Fibroblast of lung (primary cell): ENCODE measurements around the gene APBA1. TPM values are rescaled to one million over a fixed set of nuclear protein-coding genes. Genes with fewer than 3 reads are reported as not detected.

Experiments
- DNase-seq, 2 donors: peaks; one replicate each; pipeline versions ENCODE4 v3.0.0 to v3.0.0-alpha.2; 2010; ENCODE audit warnings: low read depth in 2 of 2
- H2AFZ ChIP-seq: 2 replicates; pipeline ENCODE4 v1.5.1; 2012; ENCODE audit warnings: low read length, control low read depth, inconsistent platforms
- H3K27ac ChIP-seq: 2 replicates; pipeline ENCODE4 v1.5.1; 2011; ENCODE audit warnings: low read length, control low read depth; ENCODE audit not compliant: insufficient read depth
- H3K27me3 ChIP-seq: 2 replicates; pipeline ENCODE4 v1.5.1; 2011; ENCODE audit warnings: mild to moderate bottlenecking, low read length; ENCODE audit not compliant: control insufficient read depth, insufficient read depth
- H3K36me3 ChIP-seq: 2 replicates; pipeline ENCODE4 v1.5.1; 2011; ENCODE audit warnings: low read length; ENCODE audit not compliant: control insufficient read depth, insufficient read depth
- H3K4me1 ChIP-seq: 2 replicates; pipeline ENCODE4 v1.5.1; 2011; ENCODE audit warnings: low read length; ENCODE audit not compliant: control insufficient read depth, insufficient read depth; ENCODE audit errors: extremely low read depth
- H3K4me2 ChIP-seq: 2 replicates; pipeline ENCODE4 v1.5.1; 2011; ENCODE audit warnings: low read length, control low read depth; ENCODE audit not compliant: insufficient read depth; ENCODE audit errors: extremely low read depth
- H3K4me3 ChIP-seq, 4 experiments: fragments of 200-600 bp in 1 of 4; sonication (generic) in 1 of 4; replicated peaks in 1 of 4; 2 replicates each; pipeline ENCODE4 v1.5.1; 2011 to 2016; ENCODE audit warnings: low read length in 4 of 4, low read depth in 3 of 4, mild to moderate bottlenecking in 3 of 4, control low read depth in 2 of 4, inconsistent platforms in 1 of 4, mixed read lengths in 1 of 4; ENCODE audit not compliant: insufficient read depth in 1 of 4; ENCODE audit errors: control extremely low read depth in 1 of 4
- H3K79me2 ChIP-seq: 2 replicates; pipeline ENCODE4 v1.5.1; 2012; ENCODE audit warnings: mild to moderate bottlenecking, low read length, inconsistent platforms; ENCODE audit not compliant: control insufficient read depth, insufficient read depth
- H3K9ac ChIP-seq: 2 replicates; pipeline ENCODE4 v1.5.1; 2011; ENCODE audit warnings: mild to moderate bottlenecking, low read length, control low read depth; ENCODE audit not compliant: insufficient read depth
- H3K9me3 ChIP-seq: 2 replicates; pipeline ENCODE4 v1.5.1; 2012; ENCODE audit warnings: low read depth, low read length; ENCODE audit not compliant: control insufficient read depth, insufficient read depth
- H4K20me1 ChIP-seq: 2 replicates; pipeline ENCODE4 v1.5.1; 2011; ENCODE audit warnings: low read length; ENCODE audit not compliant: control insufficient read depth, insufficient read depth; ENCODE audit errors: extremely low read depth
- CTCF ChIP-seq, 2 donors: IDR thresholded peaks in 1 of 2; conservative IDR thresholded peaks in 1 of 2; 1 replicate in 1 of 2; 2 replicates in 1 of 2; pipeline ENCODE4 v1.5.1; 2011 to 2012; ENCODE audit warnings: low read length in 2 of 2, control low read depth in 1 of 2, inconsistent platforms in 1 of 2, low read depth in 1 of 2, mild to moderate bottlenecking in 1 of 2
- EZH2 ChIP-seq: IDR thresholded peaks from 2 replicates; pipeline ENCODE4 v1.5.1; 2012; ENCODE audit warnings: low read length, control low read depth, mild to moderate bottlenecking; ENCODE audit errors: missing control alignments
- polyA plus RNA-seq, 2 donors: library from polyadenylated mRNA; depleted of rRNA in 1 of 2; stranded (reverse) in 1 of 2; unstranded in 1 of 2; fragments of >200 nt; gene quantifications; 2 replicates each; pipeline ENCODE4 v1.2.1, GENCODE V29; 2011 to 2012; ENCODE audit warnings: missing spikeins in 1 of 2
- total RNA-seq: library from RNA; depleted of rRNA; stranded (reverse); fragments of >200 nt; gene quantifications from 2 replicates; pipeline ENCODE4 v1.2.1, GENCODE V29; 2014

The APBA1 gene
- total and polyA plus RNA-seq, 2 donors (not counting 1 experiment from before 2014, with no cell fraction given), result 5.0 to 8.8 TPM

DNA sequence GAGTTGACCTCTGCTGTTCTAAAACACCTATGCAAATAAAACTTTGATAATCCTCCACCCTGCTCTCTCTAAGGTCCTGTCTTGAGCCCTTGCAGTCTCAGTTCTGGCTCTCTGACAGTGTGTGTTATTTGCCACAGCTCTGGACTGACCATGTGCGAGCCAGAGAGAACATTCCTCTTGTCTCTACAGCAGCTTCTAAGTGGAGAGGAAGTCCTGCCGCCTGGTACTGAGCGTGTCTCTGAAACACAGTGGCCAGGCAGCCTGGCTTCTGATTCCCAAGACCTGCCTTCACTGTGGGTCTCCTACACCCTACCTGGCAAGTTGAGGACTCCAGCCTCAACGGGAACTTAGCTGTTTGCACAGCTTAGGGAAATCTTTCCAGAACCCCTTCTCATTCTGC, 285.5 kb downstream of the APBA1 start:
- Histone ChIP-seq H3K79me2 (no peaks in the 10 kb centered on the region), H3K36me3 (no peaks in the 10 kb centered on the region), H3K4me2 (no peak overlapping the region), H3K4me1 (no peaks in the 10 kb centered on the region), H4K20me1 (no peaks in the 10 kb centered on the region), H3K4me3 (no peak overlapping the region), H3K27me3 (no peaks in the 10 kb centered on the region), H3K27ac (no peak overlapping the region), H2AFZ (no peak overlapping the region), H3K9ac (no peak overlapping the region), H3K9me3 (no peaks in the 10 kb centered on the region)
- TF ChIP-seq CTCF (conservative IDR thresholded peaks at IDR 0.05 in 1 of 2, IDR thresholded peaks at IDR 0.05 in 1 of 2; ENCODE audit: low read depth in 1 of 2, low read length in 2 of 2), result no peak
- no peak for TF ChIP-seq EZH2
- no peak for DNase-seq

DNA sequence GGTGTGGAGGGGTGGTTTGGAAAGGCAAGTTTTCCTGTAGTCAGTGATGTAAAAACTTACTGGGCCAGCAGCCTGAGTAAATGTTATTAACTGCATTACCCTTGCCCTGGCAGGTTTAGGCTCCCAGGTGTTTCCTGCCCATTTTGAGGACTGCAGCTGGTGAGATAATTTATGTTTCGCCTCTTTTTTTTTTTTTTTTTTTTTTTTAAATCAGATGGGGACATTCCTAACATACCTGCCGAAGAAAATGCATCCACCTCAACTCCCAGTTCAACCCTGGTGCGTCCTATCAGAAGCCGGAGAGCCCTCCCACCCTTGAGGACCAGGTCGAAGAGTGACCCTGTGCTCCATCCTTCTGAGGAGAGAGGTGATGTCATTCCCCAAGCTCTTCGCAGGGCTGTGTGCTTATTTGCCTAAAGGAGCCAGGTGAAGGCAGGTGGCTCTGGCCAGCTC, 286.6 kb downstream of the APBA1 start:
- H3K36me3 ChIP-seq, result no peaks in the 10 kb centered on the region
- H3K9me3 ChIP-seq, result no peaks in the 10 kb centered on the region
- no peak overlapping the region for H2AFZ ChIP-seq
- no peak overlapping the region for H3K9ac ChIP-seq
- no peak for DNase-seq
- H4K20me1 ChIP-seq, result no peaks in the 10 kb centered on the region
- H3K4me2 ChIP-seq, result no peak overlapping the region
- no peak for TF ChIP-seq EZH2
- no peak for TF ChIP-seq CTCF (conservative IDR thresholded peaks at IDR 0.05 in 1 of 2, IDR thresholded peaks at IDR 0.05 in 1 of 2; ENCODE audit: low read depth in 1 of 2, low read length in 2 of 2)
- H3K27me3 ChIP-seq, result no peaks in the 10 kb centered on the region
- H3K79me2 ChIP-seq, result no peaks in the 10 kb centered on the region
- H3K27ac ChIP-seq, result no peak overlapping the region
- no peaks in the 10 kb centered on the region for H3K4me1 ChIP-seq
- no peak overlapping the region for H3K4me3 ChIP-seq

- Histone ChIP-seq H3K27ac (no peak overlapping the region), H3K4me1 (no peaks in the 10 kb centered on the region), H3K9ac (no peak overlapping the region), H2AFZ (no peak overlapping the region), H3K4me2 (no peak overlapping the region), H3K79me2 (no peaks in the 10 kb centered on the region), H3K9me3 (no peaks in the 10 kb centered on the region), H3K4me3 (no peak overlapping the region), H3K27me3 (no peaks in the 10 kb centered on the region), H3K36me3 (no peaks in the 10 kb centered on the region), H4K20me1 (no peaks in the 10 kb centered on the region)
- DNase-seq, result no peak
- TF ChIP-seq CTCF (conservative IDR thresholded peaks at IDR 0.05 in 1 of 2, IDR thresholded peaks at IDR 0.05 in 1 of 2; ENCODE audit: low read depth in 1 of 2, low read length in 2 of 2), result no peak
- no peak for TF ChIP-seq EZH2
These were observed 290.0 kb downstream of the APBA1 start for GRCh38 chr9:69382135-69382534.
